Gastrocnemius medialis (tissue), 4 donors: Measurements from ENCODE around the gene CENPO. TPM values are rescaled to one million over a fixed set of nuclear protein-coding genes. Genes with fewer than 3 reads are reported as not detected.
"Not testable (repeated sequence)": the region's sequence is repeated elsewhere in the genome, so short reads cannot be mapped to it uniquely, and the experiment has no call there.

Experiments
- ATAC-seq, 2 donors: fragments of 150-250 bp; one replicate each; pipeline ENCODE4 v1.9.1; 2016
- DNase-seq, 2 donors: peaks; one replicate each; pipeline ENCODE4 v3.0.0-alpha.2; 2019
- H3K27ac ChIP-seq, 4 donors: fragments of 200-600 bp; sonication (generic); 1 replicate in 1 of 4; 2 replicates in 3 of 4; pipeline ENCODE4 v1.5.1; 2016 to 2018; ENCODE audit warnings: mild to moderate bottlenecking in 2 of 4, moderate library complexity in 1 of 4
- H3K27me3 ChIP-seq, 3 donors: fragments of 200-600 bp; sonication (generic) in 2 of 3; 1 replicate in 1 of 3; 2 replicates in 2 of 3; pipeline versions ENCODE4 v1.5.1 to v1.6.0; 2016 to 2019; ENCODE audit warnings: mild to moderate bottlenecking in 1 of 3, moderate library complexity in 1 of 3
- H3K36me3 ChIP-seq, 2 donors: fragments of 200-600 bp; sonication (generic) in 1 of 2; one replicate each; pipeline ENCODE4 v1.5.1; 2017 to 2018
- H3K4me1 ChIP-seq, 2 donors: fragments of 200-600 bp; sonication (generic) in 1 of 2; one replicate each; pipeline ENCODE4 v1.5.1; 2016 to 2017; ENCODE audit warnings: mild to moderate bottlenecking in 2 of 2
- H3K4me3 ChIP-seq, 4 donors: fragments of 200-600 bp; sonication (generic) in 3 of 4; 1 replicate in 1 of 4; 2 replicates in 3 of 4; pipeline ENCODE4 v1.5.1; 2016 to 2019; ENCODE audit warnings: mild to moderate bottlenecking in 2 of 4
- H3K9me3 ChIP-seq, 3 donors: fragments of 200-600 bp; sonication (generic) in 2 of 3; 1 replicate in 1 of 3; 2 replicates in 2 of 3; pipeline ENCODE4 v1.5.1; 2016 to 2019
- CTCF ChIP-seq, 5 experiments: fragments of 450-650 bp in 3 of 5; fragments of 200-600 bp in 2 of 5; sonication (generic) in 2 of 5; IDR thresholded peaks in 4 of 5; conservative IDR thresholded peaks in 1 of 5; 1 replicate in 4 of 5; 2 replicates in 1 of 5; pipeline ENCODE4 v1.5.1; 2016 to 2019; ENCODE audit warnings: antibody characterized with exemption in 5 of 5, mild to moderate bottlenecking in 3 of 5, moderate library complexity in 3 of 5
- POLR2A ChIP-seq, 2 donors: fragments of 450-650 bp; IDR thresholded peaks; one replicate each; pipeline ENCODE4 v1.6.1; 2017; ENCODE audit warnings: antibody characterized with exemption in 2 of 2, mild to moderate bottlenecking in 2 of 2, moderate library complexity in 2 of 2
- in situ Hi-C, 4 donors: fragments of 200-750 bp; cut with MboI; loops; one replicate each; pipeline versions ENCODE4 v1.15.0 to v1.8.0; 2017; ENCODE audit warnings: low sequenced_read_pairs in 4 of 4
- intact Hi-C: fragments of 100-400 bp; cut with DNase I; formaldehyde crosslinking; loops from one replicate; pipeline ENCODE4 v1.15.1; 2023; ENCODE audit warnings: low total_unique reads
- total RNA-seq, 4 donors: library from RNA; depleted of rRNA; stranded (reverse); fragments of >200 nt; gene quantifications; one replicate each; pipeline versions ENCODE4 v1.1.0 to v1.2.3, GENCODE V29; 2016

Gene CENPO
- total RNA-seq, 4 donors from 2014 or later, result 1.2 to 3.6 (median 2.7) TPM

DNA sequence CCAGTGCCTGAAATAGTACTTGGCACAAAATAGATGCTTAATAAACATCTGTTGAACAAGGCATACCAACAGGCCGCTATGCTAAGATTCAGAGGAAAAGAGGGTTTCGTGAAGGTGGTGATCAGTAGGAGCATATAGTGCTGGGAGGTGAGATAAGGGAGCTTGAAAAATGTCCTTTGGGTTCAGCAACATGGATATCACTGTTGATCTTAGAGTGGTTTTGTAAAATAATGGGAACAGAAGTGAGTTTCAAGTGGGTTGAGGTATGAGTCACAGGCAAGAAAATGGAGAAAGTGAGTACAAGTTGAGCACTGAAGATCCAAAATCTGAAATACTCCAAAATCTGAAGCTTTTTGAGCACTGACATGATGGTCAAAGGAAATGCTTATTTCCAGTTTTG lies 4.4 kb downstream of the CENPO start:
- DNase-seq (no peak), ATAC-seq (no peak)
- Histone ChIP-seq H3K27ac (no peak overlapping the region), H3K27me3 (no peaks in the 10 kb centered on the region), H3K4me1 (peaks cover 8 to 11% of the 10 kb centered on the region in 2 donors), H3K9me3 (no peaks in the 10 kb centered on the region), H3K36me3 (peaks cover 0 to 4% of the 10 kb centered on the region in 2 donors), H3K4me3 (no peak overlapping the region)
- in situ Hi-C loops (loop anchor here in 1 of 4 donors (25.0 kb wide), 1 partner anchor 385 kb away; no protein-coding TSS in a partner anchor), intact Hi-C loops (no loop called here)
- TF ChIP-seq POLR2A (IDR thresholded peaks at IDR 0.05) (no peak), CTCF (IDR thresholded peaks at IDR 0.05 in 4 of 5, conservative IDR thresholded peaks at IDR 0.05 in 1 of 5) (no peak)

GRCh38 chr2:24800487-24800886 lies 7.3 kb downstream of the CENPO start:
- H3K4me3 ChIP-seq, DNase-seq, H3K27ac ChIP-seq, in situ Hi-C loops, H3K27me3 ChIP-seq, ATAC-seq, H3K9me3 ChIP-seq, H3K36me3 ChIP-seq, intact Hi-C loops, H3K4me1 ChIP-seq: not testable (repeated sequence)

DNA sequence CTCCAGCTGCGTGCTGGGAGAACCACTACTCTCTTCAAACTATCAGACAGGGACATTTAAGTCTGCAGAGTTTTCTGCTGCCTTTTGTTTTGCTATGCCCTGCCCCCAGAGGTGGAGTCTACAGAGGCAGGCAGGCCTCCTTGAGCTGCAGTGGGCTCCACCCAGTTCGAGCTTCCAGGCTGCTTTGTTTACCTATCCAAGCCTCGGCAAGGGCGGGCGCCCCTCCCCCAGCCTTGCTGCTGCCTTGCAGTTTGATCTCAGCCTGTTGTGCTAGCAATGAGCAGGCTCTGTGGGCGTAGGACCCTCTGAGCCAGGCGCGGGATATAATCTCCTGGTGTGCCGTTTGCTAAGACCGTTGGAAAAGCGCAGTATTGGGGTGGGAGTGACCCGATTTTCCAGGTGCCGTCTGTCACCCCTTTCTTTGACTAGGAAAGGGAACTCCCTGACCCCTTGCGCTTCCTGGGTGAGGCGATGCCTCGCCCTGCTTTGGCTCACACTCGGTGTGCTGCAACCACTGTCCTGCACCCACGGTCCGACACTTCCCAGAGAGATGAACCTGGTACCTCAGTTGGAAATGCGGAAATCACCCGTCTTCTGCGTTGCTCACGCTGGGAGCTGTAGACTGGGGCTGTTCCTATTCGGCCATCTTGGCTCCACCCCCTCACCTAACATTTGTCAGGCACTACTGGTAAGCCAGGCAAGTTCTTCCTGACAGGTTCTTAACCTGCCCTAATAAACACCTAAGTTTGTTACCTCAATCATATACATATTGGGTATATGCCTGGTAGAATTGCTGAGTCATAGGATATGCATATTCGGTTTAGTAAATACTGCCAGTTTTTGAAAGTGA lies 12.8 kb downstream of the CENPO start:
- H3K4me1 ChIP-seq, H3K36me3 ChIP-seq, ATAC-seq, H3K4me3 ChIP-seq, H3K27ac ChIP-seq, intact Hi-C loops, DNase-seq, in situ Hi-C loops, H3K9me3 ChIP-seq, H3K27me3 ChIP-seq: not testable (repeated sequence)

GRCh38 chr2:24806661-24807036 lies 13.4 kb downstream of the CENPO start:
- intact Hi-C loops, result no loop called here
- TF ChIP-seq POLR2A (IDR thresholded peaks at IDR 0.05) (no peak), CTCF (IDR thresholded peaks at IDR 0.05 in 4 of 5, conservative IDR thresholded peaks at IDR 0.05 in 1 of 5) (no peak)

GRCh38 chr2:24809316-24810007 lies 16.2 kb downstream of the CENPO start:
- Histone ChIP-seq H3K27me3 (no peaks in the 10 kb centered on the region), H3K9me3 (no peaks in the 10 kb centered on the region), H3K4me1 (peaks cover 0 to 5% of the 10 kb centered on the region in 2 donors), H3K27ac (no peak overlapping the region), H3K36me3 (no peaks in the 10 kb centered on the region), H3K4me3 (no peak overlapping the region)
- TF ChIP-seq CTCF (IDR thresholded peaks at IDR 0.05 in 4 of 5, conservative IDR thresholded peaks at IDR 0.05 in 1 of 5) (no peak), POLR2A (IDR thresholded peaks at IDR 0.05) (no peak)
- ATAC-seq (no peak), DNase-seq (no peak)
- in situ Hi-C loops (no loop called here), intact Hi-C loops (no loop called here)

More at GRCh38 chr2:24806661-24807036, 13.4 kb downstream of the CENPO start:
- no peak for ATAC-seq
- Histone ChIP-seq H3K9me3 (no peaks in the 10 kb centered on the region), H3K4me1 (no peaks in the 10 kb centered on the region), H3K36me3 (no peaks in the 10 kb centered on the region), H3K4me3 (no peak overlapping the region), H3K27ac (no peak overlapping the region), H3K27me3 (no peaks in the 10 kb centered on the region)
- in situ Hi-C loops, result no loop called here
- no peak for DNase-seq
